ENCODE results near the gene MAGED2.
"Not testable (repeated sequence)": the region's sequence is repeated elsewhere in the genome, so short reads cannot be mapped to it uniquely, and the experiment has no call there.

MAGED2 gene

DNA sequence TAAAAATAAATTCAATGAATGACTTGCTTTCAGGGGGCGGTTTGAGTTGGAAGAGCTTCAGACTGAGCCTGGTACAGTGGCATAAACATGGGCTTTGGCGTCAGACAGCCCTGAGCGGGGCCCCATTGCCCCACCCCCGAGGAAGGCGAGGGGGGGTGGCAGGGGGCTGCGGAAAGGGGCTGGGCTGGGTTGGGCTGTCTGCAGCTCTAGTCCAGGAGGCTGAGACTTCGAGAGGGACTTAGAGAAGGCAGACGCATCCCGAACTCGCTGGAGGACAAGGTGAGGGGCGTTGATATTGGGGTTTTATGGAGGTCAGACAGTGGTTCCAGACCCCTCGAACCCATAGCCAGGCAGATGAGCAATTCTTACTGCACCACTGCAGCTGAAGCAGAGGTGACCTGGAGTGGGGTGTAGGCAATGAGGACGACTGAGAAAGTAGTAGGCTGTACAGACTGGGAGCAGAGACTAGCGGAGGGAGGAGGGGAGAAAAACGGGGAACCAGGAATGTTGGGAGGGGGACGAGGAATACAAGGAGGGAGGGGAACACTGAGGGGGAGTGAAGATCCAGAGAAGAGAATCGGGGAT lies at the start of gene MAGED2:
TSS of gene MAGED2 (plus strand) at position 222 of the 585 bp plus-strand sequence. CDS start 1,587 bp downstream, outside the sequence.
- no peak for DNase-seq

GRCh38 chrX:54758114-54759055 lies 49.2 kb upstream of the MAGED2 start:
- DNase-seq, result no peak

DNA sequence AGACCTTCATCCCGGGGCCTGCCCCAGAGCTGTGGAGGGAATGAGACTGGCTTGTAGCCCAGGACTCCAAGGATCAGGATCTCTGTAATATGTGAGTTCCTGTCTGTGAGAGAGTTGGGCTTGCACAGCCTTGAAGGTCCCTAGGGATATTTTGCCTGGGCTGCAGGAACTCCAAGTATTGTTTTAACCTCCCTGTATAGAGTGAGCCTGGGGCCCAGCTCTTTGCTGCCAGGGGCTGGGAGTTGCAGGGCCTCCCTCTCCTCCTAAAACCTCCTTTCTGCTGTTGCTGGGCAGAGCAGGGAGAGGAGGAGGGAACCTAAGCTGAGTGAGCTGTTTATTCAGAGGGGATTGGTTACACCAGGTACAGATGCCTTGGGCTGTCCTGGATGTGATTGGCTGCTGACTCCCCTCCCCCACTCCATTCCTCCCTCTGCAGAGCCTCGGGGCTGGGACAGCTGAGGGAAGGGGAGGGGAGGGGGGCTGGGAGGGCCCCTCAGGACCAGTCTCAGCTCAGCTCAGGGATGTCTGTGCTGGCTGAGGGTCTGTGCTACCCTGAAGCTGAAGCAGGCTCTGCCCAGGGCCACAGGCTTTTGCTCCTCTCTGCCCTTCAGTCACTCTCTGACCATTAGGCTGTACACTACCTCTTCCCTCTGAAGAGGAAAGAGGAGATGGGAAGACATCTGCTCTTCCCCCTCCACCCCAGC lies 33.0 kb upstream of the MAGED2 start:
- DNase-seq, result not testable (repeated sequence)

- no peak for DNase-seq
These were observed 31.5 kb upstream of the MAGED2 start for GRCh38 chrX:54776061-54776460.

GRCh38 chrX:54776987-54777672 lies 30.4 kb upstream of the MAGED2 start:
- DNase-seq, result no peak

- DNase-seq, result no peak
These were observed 21.6 kb upstream of the MAGED2 start for GRCh38 chrX:54785901-54786300.

DNA sequence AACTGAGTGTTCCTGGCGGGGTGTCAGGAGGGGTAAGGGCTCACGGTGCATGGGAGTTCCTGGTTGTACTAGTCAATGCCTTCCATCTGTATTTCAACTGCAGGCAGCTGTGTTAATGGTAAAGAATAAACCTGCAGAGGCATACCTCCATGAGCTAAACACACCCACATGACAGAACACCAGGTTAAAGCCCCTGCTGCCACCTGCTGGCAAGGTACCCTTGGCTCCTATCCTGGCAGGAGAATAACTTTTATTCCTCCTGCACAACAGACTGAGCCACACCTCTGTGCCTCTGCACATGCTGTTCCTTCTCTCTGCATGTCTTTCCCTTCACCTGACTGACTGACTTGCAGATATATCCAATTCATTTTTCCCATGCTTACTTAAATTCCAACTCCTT lies 20.6 kb upstream of the MAGED2 start:
- DNase-seq, result peak; percentile 53

GRCh38 chrX:54788446-54788845 lies 19.1 kb upstream of the MAGED2 start:
- no peak for DNase-seq

- not testable (repeated sequence) for DNase-seq
These were observed 18.1 kb upstream of the MAGED2 start for GRCh38 chrX:54789405-54789804.

DNA sequence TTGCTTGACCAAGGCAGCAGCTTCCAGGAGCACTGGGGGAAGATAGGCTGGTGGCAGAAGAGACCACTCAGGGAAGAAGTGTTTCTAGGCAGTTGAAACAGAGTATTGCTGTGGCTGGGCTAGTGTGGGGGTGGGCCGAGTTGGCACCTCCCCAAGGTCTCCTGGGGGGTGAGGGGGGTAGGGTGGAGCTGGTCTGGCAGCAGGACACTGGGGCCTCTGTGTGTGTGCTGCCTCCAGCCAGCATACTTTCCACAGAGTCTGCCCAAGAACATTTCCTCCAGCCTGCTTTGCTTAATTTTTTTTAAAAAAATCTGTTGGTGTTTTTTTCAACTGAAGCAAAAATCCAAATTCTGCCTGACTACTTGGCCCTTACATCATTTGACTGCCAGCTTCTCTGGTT lies 13.5 kb upstream of the MAGED2 start:
- no peak for DNase-seq

- DNase-seq, result no peak
These were observed 12.8 kb upstream of the MAGED2 start for GRCh38 chrX:54794795-54795194.

DNA sequence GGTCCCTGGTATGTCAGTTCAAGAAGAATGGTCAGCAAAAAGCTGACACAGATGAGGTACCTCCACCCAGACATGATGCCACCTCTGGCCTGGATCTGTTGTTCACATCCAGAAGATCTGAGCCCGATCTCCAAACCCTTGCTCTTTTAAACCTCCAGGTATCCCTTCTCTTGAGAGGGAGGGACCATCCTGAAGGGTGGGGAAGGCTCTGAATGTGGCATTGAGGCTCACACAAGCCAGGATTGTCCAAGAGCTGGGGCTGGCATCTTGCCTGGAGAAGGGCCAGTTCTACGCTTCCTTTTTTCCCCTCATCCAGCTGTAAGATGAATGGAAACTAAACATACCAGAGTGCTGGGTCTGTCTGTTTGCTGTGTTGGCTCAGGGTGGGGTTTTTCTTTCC lies 9.4 kb upstream of the MAGED2 start, which contains the start of gene ITIH6:
TSS of gene ITIH6 (minus strand) at position 119 of the 400 bp plus-strand sequence. CDS start at position 74, 45 bp downstream.
- DNase-seq, result no peak

- DNase-seq, result no peak
These were observed 8.5 kb upstream of the MAGED2 start for GRCh38 chrX:54799046-54799445.

DNA sequence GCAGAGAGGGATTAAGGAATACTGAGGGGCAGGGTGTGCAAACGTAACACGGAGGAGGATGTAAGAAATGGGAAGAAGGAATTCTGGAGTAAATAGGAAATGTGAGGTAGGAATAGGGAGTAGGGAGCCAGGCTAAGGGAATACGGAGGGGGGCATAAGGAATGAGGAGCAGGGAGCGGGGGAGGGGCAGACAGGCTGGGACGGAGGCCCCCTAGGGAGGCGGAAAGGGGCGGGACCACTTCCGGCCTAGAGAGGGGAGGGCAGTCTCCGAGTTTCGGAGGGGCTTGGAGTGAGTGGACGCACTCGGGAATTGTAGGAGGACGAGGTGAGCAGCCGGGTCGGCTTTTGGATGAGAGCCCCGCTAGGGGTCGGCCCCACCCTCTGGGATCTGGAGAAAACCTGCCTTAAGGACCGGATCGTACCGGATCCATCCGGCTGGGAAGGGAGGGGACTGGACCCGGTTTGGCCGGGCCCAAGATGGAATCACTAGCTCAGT lies 612 bp downstream of the MAGED2 start:
- peak; percentile 59 for DNase-seq

DNA sequence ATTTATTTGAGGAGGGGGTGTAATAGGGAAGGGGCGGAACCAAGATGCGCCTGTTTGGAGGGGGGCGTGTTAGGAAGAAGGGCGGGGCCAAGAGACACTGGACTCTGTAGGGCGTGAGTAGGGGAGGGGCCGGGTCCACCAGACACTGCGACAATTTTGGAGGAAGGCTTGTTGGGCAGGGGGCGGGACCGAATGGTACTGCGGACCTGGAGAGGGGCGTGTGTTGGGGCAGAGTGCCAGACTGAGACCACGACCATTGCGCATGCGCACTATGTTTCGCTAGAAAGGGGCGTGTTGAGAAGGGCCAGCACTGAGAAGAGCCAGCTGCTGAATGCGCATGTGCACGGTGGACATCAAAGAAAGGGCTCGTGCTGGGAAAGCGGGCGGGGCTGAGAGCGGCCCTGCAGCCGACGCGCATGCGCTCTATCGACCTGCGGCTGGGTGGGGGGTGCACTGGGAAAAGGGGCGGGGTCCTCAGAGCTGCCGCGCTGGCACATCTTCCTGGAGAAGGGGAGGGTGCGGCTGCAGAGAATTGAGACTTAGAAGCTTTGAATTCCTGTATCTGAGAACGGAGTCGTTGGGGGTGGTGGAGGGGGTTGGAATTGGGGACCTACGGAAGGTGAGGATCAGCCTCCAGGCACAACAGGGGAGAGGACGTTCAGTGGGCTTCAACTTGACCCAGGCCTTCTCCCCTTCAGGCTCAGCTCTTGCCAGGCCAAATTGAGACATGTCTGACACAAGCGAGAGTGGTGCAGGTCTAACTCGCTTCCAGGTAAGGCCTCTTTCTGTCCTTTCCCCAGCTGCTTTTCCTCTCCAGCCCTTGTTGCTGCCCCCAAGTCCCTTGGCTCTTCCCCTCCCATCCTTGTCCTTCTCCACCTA lies 1.3 kb downstream of the MAGED2 start:
- peak; percentile 89 for DNase-seq

DNA sequence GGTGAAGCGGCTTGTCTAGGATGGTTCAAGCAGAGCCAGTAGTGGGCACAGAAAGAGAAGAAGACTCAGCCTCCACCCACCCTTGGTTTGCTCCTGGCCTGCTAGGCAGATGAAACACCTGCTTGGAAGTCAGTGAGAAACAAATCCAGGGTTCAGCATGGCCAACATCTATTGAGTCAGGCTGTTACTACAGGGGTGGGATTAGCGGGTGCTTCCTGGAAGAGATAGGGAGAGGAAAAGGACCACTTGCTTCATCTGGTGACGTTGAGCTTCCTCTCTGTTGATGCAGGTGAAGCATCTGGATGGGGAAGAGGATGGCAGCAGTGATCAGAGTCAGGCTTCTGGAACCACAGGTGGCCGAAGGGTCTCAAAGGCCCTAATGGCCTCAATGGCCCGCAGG lies 3.0 kb downstream of the MAGED2 start:
- DNase-seq, result no peak

- no peak for DNase-seq
These were observed 3.8 kb downstream of the MAGED2 start for GRCh38 chrX:54811301-54811885.

DNA sequence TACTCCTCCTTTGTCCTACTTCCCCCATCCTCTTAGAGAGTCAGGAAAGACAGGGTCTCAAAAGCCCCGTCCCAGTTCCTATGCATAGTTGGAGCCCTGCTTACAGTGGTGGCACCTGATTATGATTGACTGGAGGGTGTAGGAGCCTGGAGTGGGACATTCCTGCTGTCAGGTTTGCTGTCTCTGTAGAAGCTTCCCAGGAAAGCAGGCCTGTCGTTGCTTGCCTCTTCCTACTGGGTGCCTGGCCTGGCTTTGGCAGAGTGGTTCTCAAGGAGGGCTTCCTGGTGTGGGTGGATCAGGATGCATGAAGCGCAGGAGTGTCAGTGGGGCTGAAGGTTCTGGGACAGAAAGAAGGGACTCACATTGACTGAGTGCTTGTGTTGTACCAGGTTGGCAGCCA lies 4.8 kb downstream of the MAGED2 start:
- no peak for DNase-seq

- DNase-seq, result no peak
These were observed 9.8 kb downstream of the MAGED2 start for GRCh38 chrX:54817220-54817820.

DNA sequence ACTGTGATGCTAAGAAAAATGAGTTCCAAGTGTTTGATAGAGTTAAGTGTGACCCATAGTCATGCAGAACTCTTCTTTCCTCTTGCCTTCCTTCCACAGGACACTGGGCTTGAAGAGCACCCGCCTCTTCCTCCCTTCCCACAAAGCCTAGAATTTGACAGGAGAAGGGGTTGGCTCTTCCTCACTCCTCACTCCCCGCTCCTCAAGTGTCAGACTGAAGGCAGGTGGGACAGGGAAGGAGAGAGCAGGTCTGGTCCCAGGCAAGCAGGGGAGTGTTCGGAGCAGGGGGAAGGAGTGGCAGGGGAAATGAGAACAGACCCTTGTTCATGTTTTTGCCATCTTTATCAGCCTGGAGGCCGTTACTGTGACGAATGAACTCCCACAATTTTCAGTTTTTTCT lies 10.7 kb downstream of the MAGED2 start:
- no peak for DNase-seq

GRCh38 chrX:54819201-54819600 lies 11.7 kb downstream of the MAGED2 start:
- no peak for DNase-seq
